SU-DHL-6 (cell line): Measurements from ENCODE around the gene ZNF18.

Experiments used
- H2AFZ ChIP-seq: fragments of 200-600 bp; sonication (generic); 2 replicates; pipeline ENCODE4 v1.6.1; 2014; ENCODE audit warnings: low read depth, mild to moderate bottlenecking, moderate library complexity, mixed read lengths, antibody characterized with exemption, low read length; ENCODE audit not compliant: severe bottlenecking
- H3F3A ChIP-seq: fragments of 200-600 bp; shearing (Covaris generic); 2 replicates; pipeline ENCODE4 v1.6.0; 2016; ENCODE audit warnings: antibody characterized with exemption, mild to moderate bottlenecking; ENCODE audit not compliant: insufficient read depth
- H3K27ac ChIP-seq: fragments of 200-600 bp; sonication (generic); 2 replicates; pipeline ENCODE4 v1.5.1; 2016; ENCODE audit warnings: low read depth, mild to moderate bottlenecking, low read length, moderate library complexity, mixed read lengths
- H3K27me3 ChIP-seq: fragments of 200-600 bp; sonication (generic), shearing (Covaris generic); 2 replicates; pipeline ENCODE4 v1.6.0; 2014; ENCODE audit warnings: mild to moderate bottlenecking, low read length
- H3K36me3 ChIP-seq: fragments of 200-600 bp; sonication (generic); 2 replicates; pipeline ENCODE4 v1.6.1; 2014; ENCODE audit warnings: mild to moderate bottlenecking, low read length, mixed read lengths
- H3K4me2 ChIP-seq: fragments of 300-600, 200-600 bp; shearing (Covaris generic), sonication (generic); 2 replicates; pipeline ENCODE4 v1.6.0; 2014; ENCODE audit warnings: low read length, low read depth, mild to moderate bottlenecking; ENCODE audit not compliant: poor library complexity, severe bottlenecking
- H3K4me3 ChIP-seq: fragments of 200-600 bp; sonication (generic); 2 replicates; pipeline ENCODE4 v1.5.1; 2014; ENCODE audit warnings: antibody characterized with exemption, low read length, mild to moderate bottlenecking, mixed read lengths; ENCODE audit not compliant: insufficient read depth, poor library complexity, severe bottlenecking
- H3K79me2 ChIP-seq: fragments of 200-600 bp; sonication (generic); 2 replicates; pipeline ENCODE4 v1.6.1; 2014; ENCODE audit warnings: mild to moderate bottlenecking, low read length, moderate library complexity; ENCODE audit not compliant: insufficient read depth
- H3K9ac ChIP-seq: fragments of 200-600 bp; sonication (generic); 2 replicates; pipeline ENCODE4 v1.7.0; 2014; ENCODE audit warnings: mild to moderate bottlenecking, low read length
- H3K9me2 ChIP-seq: fragments of 200-600 bp; sonication (generic); replicated peaks from 2 replicates; pipeline ENCODE4 v1.6.1; 2014; ENCODE audit warnings: low read length; ENCODE audit not compliant: insufficient read depth
- H3K9me3 ChIP-seq: fragments of 200-600 bp; sonication (generic); 2 replicates; pipeline ENCODE4 v1.6.1; 2014; ENCODE audit warnings: low read length, mixed read lengths; ENCODE audit not compliant: insufficient read depth
- H4K20me1 ChIP-seq: fragments of 200-600 bp; sonication (generic); 2 replicates; pipeline ENCODE4 v1.6.1; 2014; ENCODE audit warnings: low read depth, mild to moderate bottlenecking, antibody characterized with exemption, low read length, moderate library complexity, mixed read lengths
- EZH2phosphoT487 ChIP-seq: fragments of 200-600 bp; sonication (generic), shearing (Covaris generic); conservative IDR thresholded peaks from 2 replicates; pipeline ENCODE4 v1.6.1; 2018; ENCODE audit warnings: mild to moderate bottlenecking, antibody characterized with exemption, low read length, moderate library complexity, mixed read lengths
- TF ChIP-seq, protein P1 (sequence below): fragments of 200-600 bp; sonication (generic); IDR thresholded peaks from one replicate; pipeline ENCODE4 v1.5.1; 2017; ENCODE audit warnings: antibody characterized with exemption, mild to moderate bottlenecking, low read length, moderate library complexity; ENCODE audit not compliant: insufficient read depth, poor library complexity, severe bottlenecking

ZNF18 gene

GRCh38 chr17:12020642-12021622, 23.7 kb upstream of the ZNF18 start, which contains the start of gene MAP2K4:
Gene MAP2K4, plus strand, starts transcription at chr17:12020877. Its CDS starts 10 bp downstream, at chr17:12020887.
- H3K9me2 ChIP-seq: no peaks in the 10 kb centered on the region
- no peaks in the 10 kb centered on the region for H3K27me3 ChIP-seq
- H2AFZ ChIP-seq: peak within 1 kb of the TSS; percentile 83
- H3K4me3 ChIP-seq: peak within 1 kb of the TSS; percentile 85
- no peak within 1 kb of the TSS for H3K27ac ChIP-seq
- TF ChIP-seq, protein P1, sequence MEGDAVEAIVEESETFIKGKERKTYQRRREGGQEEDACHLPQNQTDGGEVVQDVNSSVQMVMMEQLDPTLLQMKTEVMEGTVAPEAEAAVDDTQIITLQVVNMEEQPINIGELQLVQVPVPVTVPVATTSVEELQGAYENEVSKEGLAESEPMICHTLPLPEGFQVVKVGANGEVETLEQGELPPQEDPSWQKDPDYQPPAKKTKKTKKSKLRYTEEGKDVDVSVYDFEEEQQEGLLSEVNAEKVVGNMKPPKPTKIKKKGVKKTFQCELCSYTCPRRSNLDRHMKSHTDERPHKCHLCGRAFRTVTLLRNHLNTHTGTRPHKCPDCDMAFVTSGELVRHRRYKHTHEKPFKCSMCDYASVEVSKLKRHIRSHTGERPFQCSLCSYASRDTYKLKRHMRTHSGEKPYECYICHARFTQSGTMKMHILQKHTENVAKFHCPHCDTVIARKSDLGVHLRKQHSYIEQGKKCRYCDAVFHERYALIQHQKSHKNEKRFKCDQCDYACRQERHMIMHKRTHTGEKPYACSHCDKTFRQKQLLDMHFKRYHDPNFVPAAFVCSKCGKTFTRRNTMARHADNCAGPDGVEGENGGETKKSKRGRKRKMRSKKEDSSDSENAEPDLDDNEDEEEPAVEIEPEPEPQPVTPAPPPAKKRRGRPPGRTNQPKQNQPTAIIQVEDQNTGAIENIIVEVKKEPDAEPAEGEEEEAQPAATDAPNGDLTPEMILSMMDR: no peak
- TF ChIP-seq EZH2phosphoT487: no peak
- no peaks in the 10 kb centered on the region for H3K36me3 ChIP-seq
- peak within 1 kb of the TSS; percentile 62 for H3K4me2 ChIP-seq
- peaks cover 17% of the 10 kb centered on the region for H3K79me2 ChIP-seq
- 0 out of 2 replicates have a peak, but pooled peaks cover 6% of the 10 kb centered on the region for H3F3A ChIP-seq
- no peaks in the 10 kb centered on the region for H3K9me3 ChIP-seq
- H4K20me1 ChIP-seq: peaks cover 22% of the 10 kb centered on the region
- H3K9ac ChIP-seq: peak within 1 kb of the TSS; percentile 85

- Histone ChIP-seq H3F3A (no peaks in the 10 kb centered on the region), H3K36me3 (no peaks in the 10 kb centered on the region), H3K9ac (no peak overlapping the region), H3K27ac (no peak overlapping the region), H3K9me3 (no peaks in the 10 kb centered on the region), H3K9me2 (no peaks in the 10 kb centered on the region), H4K20me1 (no peaks in the 10 kb centered on the region), H3K4me3 (no peak overlapping the region), H2AFZ (no peak overlapping the region), H3K79me2 (no peaks in the 10 kb centered on the region), H3K4me2 (no peak overlapping the region), H3K27me3 (no peaks in the 10 kb centered on the region)
- TF ChIP-seq, protein P1: no peak
Measured at GRCh38 chr17:12007466-12007865, 10.2 kb upstream of the ZNF18 start.

GRCh38 chr17:11999696-12000095, 2.4 kb upstream of the ZNF18 start:
- no peak overlapping the region for H3K4me3 ChIP-seq
- H3K9me3 ChIP-seq: no peaks in the 10 kb centered on the region
- H3K27ac ChIP-seq: no peak overlapping the region
- no peaks in the 10 kb centered on the region for H3K9me2 ChIP-seq
- no peaks in the 10 kb centered on the region for H3F3A ChIP-seq
- no peaks in the 10 kb centered on the region for H3K36me3 ChIP-seq
- no peak overlapping the region for H3K9ac ChIP-seq
- no peaks in the 10 kb centered on the region for H4K20me1 ChIP-seq
- H2AFZ ChIP-seq: no peak overlapping the region
- no peaks in the 10 kb centered on the region for H3K27me3 ChIP-seq
- no peak for TF ChIP-seq EZH2phosphoT487
- TF ChIP-seq, protein P1: no peak
- H3K4me2 ChIP-seq: no peak overlapping the region
- H3K79me2 ChIP-seq: peaks cover 4% of the 10 kb centered on the region; the same call in 1 of the 2 replicates
